AG09309 (cell line): ENCODE data around the gene TMED1.

Experiments used
- DNase-seq: peaks from one replicate; pipeline ENCODE4 v3.0.0-alpha.2; 2010; ENCODE audit warnings: low read depth
- H3K4me3 ChIP-seq: 2 replicates; pipeline ENCODE4 v1.5.1; 2011; ENCODE audit warnings: mild to moderate bottlenecking, low read depth, low read length, moderate library complexity; ENCODE audit not compliant: control insufficient read depth
- CTCF ChIP-seq: IDR thresholded peaks from 2 replicates; pipeline ENCODE4 v1.5.1; 2011; ENCODE audit warnings: mild to moderate bottlenecking, low read depth, low read length, inconsistent platforms; ENCODE audit not compliant: insufficient read depth, control insufficient read depth; ENCODE audit errors: missing control alignments

TMED1 gene

GRCh38 chr19:10815007-10815536 is 20.9 kb downstream of the TMED1 start:
- no peak for DNase-seq
- TF ChIP-seq CTCF: no peak
- peak overlapping the region; percentile 91 for H3K4me3 ChIP-seq

GRCh38 chr19:10812902-10813404 is 23.1 kb downstream of the TMED1 start:
- peak; percentile 86 for DNase-seq
- no peak overlapping the region for H3K4me3 ChIP-seq
- no peak for TF ChIP-seq CTCF

- no peak for DNase-seq
- H3K4me3 ChIP-seq: no peak overlapping the region
- no peak for TF ChIP-seq CTCF
Observed at GRCh38 chr19:10812196-10812595, 23.8 kb downstream of the TMED1 start.

- TF ChIP-seq CTCF: no peak
- no peak overlapping the region for H3K4me3 ChIP-seq
- no peak for DNase-seq
Observed at GRCh38 chr19:10811391-10812111, 24.5 kb downstream of the TMED1 start.

GRCh38 chr19:10809651-10810285 is 26.2 kb downstream of the TMED1 start:
- H3K4me3 ChIP-seq: no peak overlapping the region
- no peak for DNase-seq
- no peak for TF ChIP-seq CTCF

GRCh38 chr19:10808937-10809649 is 26.9 kb downstream of the TMED1 start:
- TF ChIP-seq CTCF: no peak
- no peak overlapping the region for H3K4me3 ChIP-seq
- DNase-seq: peak; percentile 5
